ENCODE measurements around the gene DIS3L2. TPM values are rescaled to one million over a fixed set of nuclear protein-coding genes. Genes with fewer than 3 reads are reported as not detected.

Gene DIS3L2
- total RNA-seq, 3 donors from 2014 or later (not counting 1 experiment from before 2014, with no cell fraction given) = 56.4 to 63.6 (median 59.4) TPM

DNA sequence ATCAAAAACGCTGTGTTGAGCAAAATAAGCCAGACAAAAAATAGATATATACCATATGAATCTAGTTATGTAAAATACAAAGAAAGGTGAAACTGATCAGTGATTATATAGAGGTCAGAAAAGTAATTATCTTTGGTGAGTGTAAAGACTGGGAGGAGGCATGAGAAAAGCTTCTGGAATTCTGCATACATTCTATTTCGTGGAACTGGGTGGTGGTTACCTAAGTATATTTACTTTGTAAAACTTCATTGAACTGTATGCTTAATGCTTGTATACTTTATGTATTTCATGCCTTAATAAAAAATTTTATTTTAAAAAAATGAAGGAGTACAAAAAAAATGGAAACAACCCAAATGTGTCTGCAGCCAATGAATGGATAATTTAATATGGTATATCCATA lies 263.9 kb downstream of the DIS3L2 start:
- no peaks in the 10 kb centered on the region for H3K36me3 ChIP-seq (ENCODE audit: control insufficient read depth, insufficient read depth, low read length)
- H3K4me3 Mint-ChIP-seq = no peak overlapping the region
- no peaks in the 10 kb centered on the region for H3K9me3 Mint-ChIP-seq
- DNase-seq = no peak
- WGBS (ENCODE audit: insufficient coverage) = 0% methylated on average over 1 of the region's 2 CpGs
- H3K36me3 Mint-ChIP-seq = no peaks in the 10 kb centered on the region
- no peak overlapping the region for H3K4me3 ChIP-seq (ENCODE audit: low read length)
- H3K4me1 Mint-ChIP-seq = no peaks in the 10 kb centered on the region
- no peak for ATAC-seq
- H3K27me3 Mint-ChIP-seq (ENCODE audit: low read depth in 2 of 2) = no peaks in the 10 kb centered on the region
- H3K9me3 ChIP-seq (ENCODE audit: control insufficient read depth, insufficient read depth, low read length) = no peaks in the 10 kb centered on the region
- no peaks in the 10 kb centered on the region for H3K27me3 ChIP-seq (ENCODE audit: control insufficient read depth, insufficient read depth, low read length)
- no peak overlapping the region for H3K27ac Mint-ChIP-seq
- H3K4me1 ChIP-seq (ENCODE audit: control insufficient read depth, insufficient read depth, low read length) = no peaks in the 10 kb centered on the region
- TF ChIP-seq, protein P1, sequence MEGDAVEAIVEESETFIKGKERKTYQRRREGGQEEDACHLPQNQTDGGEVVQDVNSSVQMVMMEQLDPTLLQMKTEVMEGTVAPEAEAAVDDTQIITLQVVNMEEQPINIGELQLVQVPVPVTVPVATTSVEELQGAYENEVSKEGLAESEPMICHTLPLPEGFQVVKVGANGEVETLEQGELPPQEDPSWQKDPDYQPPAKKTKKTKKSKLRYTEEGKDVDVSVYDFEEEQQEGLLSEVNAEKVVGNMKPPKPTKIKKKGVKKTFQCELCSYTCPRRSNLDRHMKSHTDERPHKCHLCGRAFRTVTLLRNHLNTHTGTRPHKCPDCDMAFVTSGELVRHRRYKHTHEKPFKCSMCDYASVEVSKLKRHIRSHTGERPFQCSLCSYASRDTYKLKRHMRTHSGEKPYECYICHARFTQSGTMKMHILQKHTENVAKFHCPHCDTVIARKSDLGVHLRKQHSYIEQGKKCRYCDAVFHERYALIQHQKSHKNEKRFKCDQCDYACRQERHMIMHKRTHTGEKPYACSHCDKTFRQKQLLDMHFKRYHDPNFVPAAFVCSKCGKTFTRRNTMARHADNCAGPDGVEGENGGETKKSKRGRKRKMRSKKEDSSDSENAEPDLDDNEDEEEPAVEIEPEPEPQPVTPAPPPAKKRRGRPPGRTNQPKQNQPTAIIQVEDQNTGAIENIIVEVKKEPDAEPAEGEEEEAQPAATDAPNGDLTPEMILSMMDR (IDR thresholded peaks at IDR 0.05) = no peak
- intact Hi-C loops (cut with micrococcal nuclease) = no loop called here
- no peak overlapping the region for H3K27ac ChIP-seq (ENCODE audit: low read length)

DNA sequence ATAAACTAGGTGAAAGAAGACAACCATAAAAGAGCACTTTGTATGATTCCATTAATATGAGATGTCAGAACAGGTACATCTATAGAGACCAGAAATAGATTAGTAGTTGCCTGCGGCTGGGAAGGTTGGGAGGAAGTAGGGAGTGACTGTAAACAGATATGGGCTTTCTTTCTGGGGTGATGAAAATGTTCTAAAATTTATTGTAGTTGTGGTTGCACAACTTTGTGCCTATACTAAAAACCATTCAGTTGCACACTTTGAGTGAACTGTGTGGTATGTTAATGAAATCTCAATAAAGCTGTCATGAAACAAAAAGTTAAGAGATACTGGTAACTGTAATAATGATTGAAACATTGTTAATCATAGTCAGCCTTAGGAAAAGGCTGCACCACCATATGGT lies 264.4 kb downstream of the DIS3L2 start:
- Histone ChIP-seq H3K27me3 (ENCODE audit: control insufficient read depth, insufficient read depth, low read length) (no peaks in the 10 kb centered on the region), H3K4me3 (ENCODE audit: low read length) (no peak overlapping the region), H3K9me3 (ENCODE audit: control insufficient read depth, insufficient read depth, low read length) (no peaks in the 10 kb centered on the region), H3K36me3 (ENCODE audit: control insufficient read depth, insufficient read depth, low read length) (no peaks in the 10 kb centered on the region), H3K27ac (ENCODE audit: low read length) (no peak overlapping the region), H3K4me1 (ENCODE audit: control insufficient read depth, insufficient read depth, low read length) (no peaks in the 10 kb centered on the region)
- intact Hi-C loops (cut with micrococcal nuclease) = no loop called here
- DNase-seq = no peak
- TF ChIP-seq, protein P1 (IDR thresholded peaks at IDR 0.05) = no peak
- Mint-ChIP-seq H3K27ac (no peak overlapping the region), H3K36me3 (no peaks in the 10 kb centered on the region), H3K4me1 (peaks cover 0 to 5% of the 10 kb centered on the region in 2 donors), H3K9me3 (no peaks in the 10 kb centered on the region), H3K4me3 (no peak overlapping the region), H3K27me3 (ENCODE audit: low read depth in 2 of 2) (no peaks in the 10 kb centered on the region)
- no peak for ATAC-seq
- 100% methylated on average over 1 of the region's 1 CpG for WGBS (ENCODE audit: insufficient coverage)

DNA sequence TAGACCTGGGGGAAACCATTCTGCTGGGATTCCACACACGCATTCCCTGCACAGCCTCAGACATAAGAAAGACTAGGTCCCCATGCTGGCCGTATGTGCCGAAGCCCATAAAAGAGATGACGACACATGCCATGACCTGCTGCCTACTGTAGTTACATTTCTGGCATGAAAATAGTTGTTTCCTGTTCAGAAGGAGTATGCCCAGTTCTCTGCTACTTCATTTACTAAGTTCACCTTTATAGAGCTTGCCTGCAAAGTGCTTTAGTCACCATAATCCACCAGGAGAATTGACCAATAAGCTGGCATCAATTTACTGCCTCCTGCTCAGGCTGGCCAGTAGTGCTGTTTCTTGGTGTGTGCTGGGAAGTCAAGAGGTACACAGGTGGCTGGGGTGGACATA lies 266.8 kb downstream of the DIS3L2 start:
- Mint-ChIP-seq H3K9me3 (no peaks in the 10 kb centered on the region), H3K4me1 (peaks cover 14 to 23% of the 10 kb centered on the region in 2 donors), H3K27me3 (ENCODE audit: low read depth in 2 of 2) (no peaks in the 10 kb centered on the region), H3K4me3 (no peak overlapping the region), H3K36me3 (no peaks in the 10 kb centered on the region), H3K27ac (no peak overlapping the region)
- H3K4me3 ChIP-seq (ENCODE audit: low read length) = no peak overlapping the region
- intact Hi-C loops (cut with micrococcal nuclease) = no loop called here
- TF ChIP-seq, protein P1 (IDR thresholded peaks at IDR 0.05) = no peak
- 96% methylated on average over 4 of the region's 4 CpGs for WGBS (ENCODE audit: insufficient coverage)
- H3K4me1 ChIP-seq (ENCODE audit: control insufficient read depth, insufficient read depth, low read length) = no peaks in the 10 kb centered on the region
- no peak overlapping the region for H3K27ac ChIP-seq (ENCODE audit: low read length)
- ATAC-seq (no peak), DNase-seq (no peak)
- no peaks in the 10 kb centered on the region for H3K27me3 ChIP-seq (ENCODE audit: control insufficient read depth, insufficient read depth, low read length)
- no peaks in the 10 kb centered on the region for H3K36me3 ChIP-seq (ENCODE audit: control insufficient read depth, insufficient read depth, low read length)
- no peaks in the 10 kb centered on the region for H3K9me3 ChIP-seq (ENCODE audit: control insufficient read depth, insufficient read depth, low read length)
